GM21528 (cell line): Measurements from ENCODE around the gene DNAJC12.
"Not testable (repeated sequence)": the region's sequence is repeated elsewhere in the genome, so short reads cannot be mapped to it uniquely, and the experiment has no call there.

ENCODE experiments used
- ATAC-seq: cut with Tn5 transposase; IDR thresholded peaks from one replicate; pipeline ENCODE4 v1.9.1; 2021; ENCODE audit warnings: mild to moderate bottlenecking, moderate library complexity; ENCODE audit not compliant: unreplicated experiment, low FRiP score

DNAJC12 gene

GRCh38 chr10:67770537-67770936 is 67.5 kb downstream of the DNAJC12 start:
- ATAC-seq: peak; percentile 73

GRCh38 chr10:67767244-67767643 is 70.7 kb downstream of the DNAJC12 start:
- no peak for ATAC-seq

GRCh38 chr10:67764012-67764822 is 73.8 kb downstream of the DNAJC12 start:
- ATAC-seq: peak; percentile 87

GRCh38 chr10:67763499-67764011 is 74.4 kb downstream of the DNAJC12 start:
- peak; percentile 32 for ATAC-seq

- not testable (repeated sequence) for ATAC-seq
Observed at GRCh38 chr10:67762567-67762966, 75.4 kb downstream of the DNAJC12 start.

GRCh38 chr10:67760272-67760671 is 77.7 kb downstream of the DNAJC12 start:
- no peak for ATAC-seq
